Measurements from ENCODE around the gene PVALEF.
A peak's percentile ranks its signal among the peaks of the same experiment; 100 is the strongest.

The PVALEF gene

GRCh38 chr17:81159611-81160265 lies 5.6 kb upstream of the PVALEF start:
- H3K4me3 Mint-ChIP-seq = no peak overlapping the region
- H3K27ac Mint-ChIP-seq = no peak overlapping the region
- DNase-seq (no peak), ATAC-seq (replicated peaks) (no peak)
- H3K9me3 Mint-ChIP-seq = no peaks in the 10 kb centered on the region
- H3K27me3 Mint-ChIP-seq = peaks cover 44 to 62% of the 10 kb centered on the region in 2 donors
- no peaks in the 10 kb centered on the region for H3K36me3 Mint-ChIP-seq
- peaks cover 2 to 11% of the 10 kb centered on the region in 2 donors for H3K4me1 Mint-ChIP-seq

- peak overlapping the region; percentile 20 for H3K27ac Mint-ChIP-seq
- H3K4me3 Mint-ChIP-seq = no peak overlapping the region
- ATAC-seq (replicated peaks) = peak in 1 of 2 donors; percentile 30
Measured at GRCh38 chr17:81160306-81160705, 5.0 kb upstream of the PVALEF start.

GRCh38 chr17:81160747-81161453 lies 4.4 kb upstream of the PVALEF start:
- ATAC-seq (replicated peaks) (no peak), DNase-seq (no peak)
- Mint-ChIP-seq H3K27ac (peak overlapping the region; percentile 20), H3K9me3 (no peaks in the 10 kb centered on the region), H3K4me3 (no peak overlapping the region), H3K36me3 (no peaks in the 10 kb centered on the region), H3K4me1 (peaks cover 2 to 11% of the 10 kb centered on the region in 2 donors), H3K27me3 (peaks cover 44 to 70% of the 10 kb centered on the region in 2 donors)

More at GRCh38 chr17:81160306-81160705, 5.0 kb upstream of the PVALEF start:
- no peaks in the 10 kb centered on the region for H3K36me3 Mint-ChIP-seq
- H3K4me1 Mint-ChIP-seq = peaks cover 2 to 11% of the 10 kb centered on the region in 2 donors
- no peak for DNase-seq
- no peaks in the 10 kb centered on the region for H3K9me3 Mint-ChIP-seq
- H3K27me3 Mint-ChIP-seq = peaks cover 44 to 66% of the 10 kb centered on the region in 2 donors

DNA sequence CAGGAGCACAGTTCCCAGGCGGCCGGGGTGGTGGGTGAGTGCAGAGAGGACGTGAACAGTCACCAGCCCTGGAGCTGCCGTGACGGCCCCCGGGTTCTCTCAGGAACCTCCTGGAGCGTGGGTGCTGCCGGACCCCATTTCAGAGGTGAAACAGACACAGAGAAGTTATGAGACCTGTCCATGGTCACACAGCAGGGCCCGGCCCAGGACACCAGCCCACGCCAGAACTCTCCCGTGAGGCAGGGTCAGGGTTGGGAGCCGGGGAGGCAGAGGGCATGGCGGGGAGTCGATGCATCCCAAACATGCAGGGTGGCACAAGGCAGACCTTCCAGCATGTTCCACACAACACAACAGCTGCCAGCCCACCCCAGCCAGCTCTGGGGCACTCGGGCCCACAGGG lies 3.8 kb upstream of the PVALEF start:
- peaks cover 2 to 11% of the 10 kb centered on the region in 2 donors for H3K4me1 Mint-ChIP-seq
- H3K27ac Mint-ChIP-seq = no peak overlapping the region

DNA sequence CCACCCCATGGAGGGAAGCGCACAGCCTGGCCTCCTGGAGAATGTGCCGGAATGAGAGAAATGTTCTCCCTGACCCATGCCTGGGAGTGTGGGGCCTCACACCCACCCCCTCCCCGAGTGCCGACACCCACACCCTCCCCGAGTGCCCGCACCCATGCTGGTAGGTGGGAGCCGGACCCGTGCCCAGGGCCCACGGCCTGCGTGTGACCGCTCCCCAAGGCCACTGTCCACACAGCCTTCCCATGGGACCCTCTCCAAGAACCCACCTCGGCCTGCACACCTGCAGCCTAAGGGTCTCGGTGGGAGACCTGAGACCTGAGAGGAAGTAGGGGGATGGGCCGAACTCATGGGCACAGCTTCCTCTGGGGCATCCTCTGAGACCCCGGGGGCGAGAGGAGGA lies 3.3 kb upstream of the PVALEF start:
- Mint-ChIP-seq H3K9me3 (no peaks in the 10 kb centered on the region), H3K27me3 (peaks cover 44 to 76% of the 10 kb centered on the region in 2 donors), H3K36me3 (no peaks in the 10 kb centered on the region), H3K27ac (no peak overlapping the region), H3K4me1 (peaks cover 2 to 11% of the 10 kb centered on the region in 2 donors), H3K4me3 (no peak overlapping the region)
- DNase-seq (no peak), ATAC-seq (replicated peaks) (no peak)

More for the DNA sequence above, 3.8 kb upstream of the PVALEF start:
- no peak overlapping the region for H3K4me3 Mint-ChIP-seq
- H3K36me3 Mint-ChIP-seq = no peaks in the 10 kb centered on the region
- ATAC-seq (replicated peaks) (no peak), DNase-seq (no peak)
- peaks cover 44 to 73% of the 10 kb centered on the region in 2 donors for H3K27me3 Mint-ChIP-seq
- H3K9me3 Mint-ChIP-seq = no peaks in the 10 kb centered on the region

GRCh38 chr17:81162491-81162890 lies 2.8 kb upstream of the PVALEF start:
- no peak for ATAC-seq (replicated peaks)
- Mint-ChIP-seq H3K36me3 (no peaks in the 10 kb centered on the region), H3K4me1 (peaks cover 2 to 11% of the 10 kb centered on the region in 2 donors), H3K4me3 (no peak overlapping the region), H3K9me3 (no peaks in the 10 kb centered on the region), H3K27ac (no peak overlapping the region), H3K27me3 (peaks cover 48 to 80% of the 10 kb centered on the region in 2 donors)
- no peak for DNase-seq

DNA sequence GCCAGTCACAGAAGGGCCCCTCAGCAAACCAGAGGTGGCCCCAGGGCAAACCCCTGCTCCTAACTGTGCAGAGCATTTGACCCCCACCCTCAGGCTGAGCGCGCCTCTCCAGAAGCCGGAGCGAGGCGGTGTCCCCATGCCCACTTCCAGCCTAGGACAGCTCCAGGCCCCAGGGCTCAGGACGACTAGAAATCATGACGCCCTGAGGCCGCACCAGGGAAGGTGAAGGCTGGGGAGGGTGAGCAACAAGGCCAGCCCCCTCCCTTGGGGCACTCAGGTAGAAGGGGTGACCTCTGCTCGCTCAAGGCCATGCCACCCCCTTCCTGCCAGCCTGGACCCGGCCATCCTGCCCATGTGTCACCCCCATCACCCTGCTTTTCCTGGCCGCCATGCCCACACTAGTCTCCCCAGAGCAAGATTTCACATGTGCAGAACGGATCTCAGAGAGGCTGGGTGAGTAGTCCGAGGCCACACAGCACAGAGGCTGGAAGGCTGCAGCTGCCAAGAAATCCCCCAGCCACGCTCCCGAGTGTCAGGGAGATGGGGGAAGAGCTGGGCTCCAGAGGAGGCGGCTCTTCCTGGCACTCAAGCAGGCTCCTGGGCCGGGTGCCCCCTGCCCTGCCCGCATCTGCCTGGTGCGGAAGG lies 2.1 kb upstream of the PVALEF start:
- Mint-ChIP-seq H3K4me3 (no peak overlapping the region), H3K27ac (no peak overlapping the region), H3K4me1 (peaks cover 2 to 11% of the 10 kb centered on the region in 2 donors), H3K36me3 (no peaks in the 10 kb centered on the region), H3K27me3 (peaks cover 48 to 75% of the 10 kb centered on the region in 2 donors), H3K9me3 (no peaks in the 10 kb centered on the region)
- DNase-seq (no peak), ATAC-seq (replicated peaks) (no peak)

GRCh38 chr17:81163703-81164370 lies 1.5 kb upstream of the PVALEF start:
- H3K27me3 Mint-ChIP-seq = peaks cover 45 to 71% of the 10 kb centered on the region in 2 donors
- ATAC-seq (replicated peaks) = no peak

GRCh38 chr17:81164371-81165245 lies 699 bp upstream of the PVALEF start:
- Mint-ChIP-seq H3K4me1 (peaks cover 2 to 11% of the 10 kb centered on the region in 2 donors), H3K27ac (no peak overlapping the region), H3K27me3 (peaks cover 41 to 66% of the 10 kb centered on the region in 2 donors), H3K9me3 (no peaks in the 10 kb centered on the region), H3K36me3 (no peaks in the 10 kb centered on the region), H3K4me3 (no peak overlapping the region)
- no peak for DNase-seq
- no peak for ATAC-seq (replicated peaks)

More at GRCh38 chr17:81163703-81164370, 1.5 kb upstream of the PVALEF start:
- Mint-ChIP-seq H3K9me3 (no peaks in the 10 kb centered on the region), H3K36me3 (no peaks in the 10 kb centered on the region), H3K4me3 (no peak overlapping the region), H3K4me1 (peaks cover 2 to 11% of the 10 kb centered on the region in 2 donors), H3K27ac (no peak overlapping the region)
- no peak for DNase-seq

DNA sequence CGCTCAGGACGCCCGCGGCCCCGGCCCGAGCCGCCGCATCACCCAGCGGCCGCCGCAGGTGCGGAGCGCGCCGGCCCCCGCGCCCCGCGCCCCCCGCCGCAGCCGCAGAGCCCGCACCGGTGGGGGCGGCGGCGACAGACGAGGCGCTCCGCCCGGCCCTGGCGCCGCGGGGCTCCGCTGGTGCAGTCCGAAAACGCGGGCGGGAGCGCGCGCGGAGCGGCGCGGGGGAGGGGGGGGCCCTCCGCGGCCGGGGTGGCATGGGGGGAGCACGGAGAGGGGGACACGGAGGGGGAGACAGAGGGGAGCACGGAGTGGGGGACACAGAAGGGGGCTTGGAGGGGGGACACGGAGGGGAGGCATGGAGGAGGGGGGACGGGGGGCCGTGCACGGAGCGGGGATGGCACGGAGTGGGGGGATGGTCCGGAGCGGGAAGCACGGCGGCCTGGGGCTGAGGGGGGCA lies 756 bp downstream of the PVALEF start, which contains the start of gene AATK:
Gene AATK, minus strand, starts transcription at position 189 of the 460 bp plus-strand sequence. CDS start 229 bp downstream, outside the sequence.
- ATAC-seq (replicated peaks) (peak in 1 of 2 donors; percentile 20), DNase-seq (no peak)
- Mint-ChIP-seq H3K27me3 (peaks cover 33 to 56% of the 10 kb centered on the region in 2 donors), H3K9me3 (no peaks in the 10 kb centered on the region), H3K4me3 (peak within 1 kb of the TSS; percentile 56 to 63), H3K36me3 (no peaks in the 10 kb centered on the region), H3K4me1 (peaks cover 0 to 1% of the 10 kb centered on the region in 2 donors), H3K27ac (no peak within 1 kb of the TSS)

GRCh38 chr17:81167194-81167524 lies 1.9 kb downstream of the PVALEF start:
- ATAC-seq (replicated peaks) (no peak), DNase-seq (no peak)
- no peaks in the 10 kb centered on the region for H3K36me3 Mint-ChIP-seq
- no peaks in the 10 kb centered on the region for H3K4me1 Mint-ChIP-seq
- no peak overlapping the region for H3K27ac Mint-ChIP-seq
- no peaks in the 10 kb centered on the region for H3K9me3 Mint-ChIP-seq
- peaks cover 25 to 45% of the 10 kb centered on the region in 2 donors for H3K27me3 Mint-ChIP-seq
- H3K4me3 Mint-ChIP-seq = no peak overlapping the region

GRCh38 chr17:81167638-81168037 lies 2.3 kb downstream of the PVALEF start:
- ATAC-seq (replicated peaks) (no peak), DNase-seq (no peak)
- no peaks in the 10 kb centered on the region for H3K9me3 Mint-ChIP-seq
- H3K4me3 Mint-ChIP-seq = no peak overlapping the region
- no peaks in the 10 kb centered on the region for H3K36me3 Mint-ChIP-seq
- H3K27me3 Mint-ChIP-seq = peaks cover 22 to 40% of the 10 kb centered on the region in 2 donors
- no peaks in the 10 kb centered on the region for H3K4me1 Mint-ChIP-seq
- no peak overlapping the region for H3K27ac Mint-ChIP-seq

- Mint-ChIP-seq H3K27ac (no peak overlapping the region), H3K4me1 (no peaks in the 10 kb centered on the region), H3K27me3 (peaks cover 4 to 18% of the 10 kb centered on the region in 2 donors), H3K4me3 (no peak overlapping the region), H3K36me3 (no peaks in the 10 kb centered on the region), H3K9me3 (peaks cover 0 to under 1% of the 10 kb centered on the region in 2 donors)
- DNase-seq = no peak
- no peak for ATAC-seq (replicated peaks)
Measured at GRCh38 chr17:81169870-81170309, 4.6 kb downstream of the PVALEF start.
